Measurements from ENCODE around the gene CCER1. TPM values are rescaled to one million over a fixed set of nuclear protein-coding genes. Genes with fewer than 3 reads are reported as not detected.

Gene CCER1
- total RNA-seq, 1 experiment from 2014 or later: not detected

GRCh38 chr12:90940872-90941499 is 14.0 kb downstream of the CCER1 start:
- Mint-ChIP-seq H3K27me3 (ENCODE audit: low read depth) (no peaks in the 10 kb centered on the region), H3K4me1 (no peaks in the 10 kb centered on the region), H3K27ac (no peak overlapping the region), H3K36me3 (ENCODE audit: insufficient read depth in 1 of 3, low read depth in 3 of 3) (no peaks in the 10 kb centered on the region), H3K4me3 (no peak overlapping the region), H3K9me3 (no peaks in the 10 kb centered on the region)
- no peaks in the 10 kb centered on the region for H3K23me2 ChIP-seq (ENCODE audit: insufficient read length, low read depth, low read length, poor library complexity, severe bottlenecking)
- H2AFZ ChIP-seq (ENCODE audit: low read length): no peak overlapping the region
- no peak overlapping the region for H3K18ac ChIP-seq (ENCODE audit: insufficient read length, low read depth, low read length)
- no peak overlapping the region for H2AK5ac ChIP-seq (ENCODE audit: insufficient read length, low read length)
- H3K4me2 ChIP-seq (ENCODE audit: insufficient read depth, insufficient read length, low read length): no peak overlapping the region
- no peaks in the 10 kb centered on the region for H3K9me3 ChIP-seq (ENCODE audit: control insufficient read depth, low read depth, low read length)
- no peaks in the 10 kb centered on the region for H3K4me1 ChIP-seq (ENCODE audit: insufficient read depth, low read length)
- DNase-seq: no peak
- no peak overlapping the region for H2BK12ac ChIP-seq (ENCODE audit: insufficient read length, low read depth, low read length)
- H3K23ac ChIP-seq (ENCODE audit: insufficient read length, low read depth, low read length): no peak overlapping the region
- no peak overlapping the region for H3T11ph ChIP-seq (ENCODE audit: low read length)
- H2BK120ac ChIP-seq (ENCODE audit: low read depth, low read length, poor library complexity, severe bottlenecking): no peak overlapping the region
- no peak overlapping the region for H4K91ac ChIP-seq (ENCODE audit: insufficient read length, low read depth, low read length)
- H3K27me3 ChIP-seq (ENCODE audit: insufficient read depth, low read length): no peaks in the 10 kb centered on the region
- H3K9ac ChIP-seq (ENCODE audit: extremely low read depth, insufficient read length, low read length): no peak overlapping the region
- H2BK5ac ChIP-seq (ENCODE audit: insufficient read length, low read length): no peak overlapping the region
- H3K79me1 ChIP-seq (ENCODE audit: insufficient read depth, low read depth, low read length, poor library complexity, severe bottlenecking): no peaks in the 10 kb centered on the region
- no peak overlapping the region for H4K5ac ChIP-seq (ENCODE audit: insufficient read length, low read depth, low read length)
- peak; percentile 76 for TF ChIP-seq CTCF (conservative IDR thresholded peaks at IDR 0.05)
- H3K4ac ChIP-seq (ENCODE audit: low read depth, low read length): no peak overlapping the region
- H3K27ac ChIP-seq (ENCODE audit: insufficient read length, low read depth, low read length): no peak overlapping the region
- no peak overlapping the region for H2BK20ac ChIP-seq (ENCODE audit: low read depth, low read length, poor library complexity, severe bottlenecking)
- WGBS (ENCODE audit: extremely low coverage, insufficient read length, low lambda C conversion rate): no CpG with 5 or more reads among the region's 3 CpGs
- no peaks in the 10 kb centered on the region for H3K79me2 ChIP-seq (ENCODE audit: insufficient read depth, low read length)
- H3K56ac ChIP-seq (ENCODE audit: insufficient read length, low read depth, low read length): no peak overlapping the region
- no peak overlapping the region for H4K8ac ChIP-seq (replicated peaks; ENCODE audit: insufficient read length, low read depth, low read length)
- no peaks in the 10 kb centered on the region for H4K20me1 ChIP-seq (ENCODE audit: control insufficient read depth, insufficient read depth, insufficient read length)
- no peak overlapping the region for H3K14ac ChIP-seq (ENCODE audit: insufficient read depth, low read length)
- no peak overlapping the region for H2BK15ac ChIP-seq (ENCODE audit: low read depth, low read length)

All from H9 (cell line).